HepG2 (cell line): ENCODE data around the gene TP53BP2. TPM values are rescaled to one million over a fixed set of nuclear protein-coding genes. Genes with fewer than 3 reads are reported as not detected.

Source experiments
- ATAC-seq: fragments of 200-7000 bp; cut with Tn5 transposase; 3 replicates; pipeline ENCODE4 v1.9.1; 2020; ENCODE audit warnings: mild to moderate bottlenecking, moderate library complexity
- BruUV-seq: library from RNA; stranded (reverse); fragments of 400-500 nt; replicated peaks from 2 replicates; lab custom pipeline; 2021; lab: Mats Ljungman, UMichigan
- CTCF ChIA-PET: fragments of 300-600 bp; formaldehyde crosslinking; extraction: SDS; loops from one replicate; lab custom pipeline; 2021; ENCODE audit warnings: low total read pairs, inconsistent platforms, low intra/inter-chr PET ratio; lab: Yijun Ruan, JAX
- POLR2A ChIA-PET: fragments of 350-600 bp; sonication (Branson Sonifier 250); formaldehyde crosslinking; loops from one replicate; lab custom pipeline; 2020; ENCODE audit warnings: antibody characterized with exemption, inconsistent platforms; lab: Yijun Ruan, JAX
- DNase-seq: peaks from one replicate; pipeline ENCODE4 v3.0.0-alpha.2; 2015; ENCODE audit warnings: low spot score
- FAIRE-seq: peaks from 3 replicates; lab custom pipeline; 2011; peaks lifted over from hg19 to GRCh38; lab: Jason Lieb, UNC
- H2AFZ ChIP-seq: one replicate; pipeline ENCODE4 v1.6.1; 2011; ENCODE audit warnings: low read length, inconsistent platforms
- H3K27ac ChIP-seq: fragments of 300-600 bp; 3 replicates; pipeline ENCODE4 v1.8.0; 2011; ENCODE audit warnings: mixed run types, mild to moderate bottlenecking, mixed read lengths, low read length, inconsistent platforms; ENCODE audit not compliant: insufficient read depth; ENCODE audit errors: extremely low read length
- H3K27me3 ChIP-seq, 2 experiments: fragments of 200-600 bp in 1 of 2; 2 replicates in 1 of 2; 3 replicates in 1 of 2; pipeline versions ENCODE4 v1.6.0 to v1.8.0; 2011; ENCODE audit warnings: low read length in 2 of 2, mild to moderate bottlenecking in 2 of 2, moderate library complexity in 2 of 2, inconsistent platforms in 1 of 2; ENCODE audit not compliant: insufficient read depth in 2 of 2, control insufficient read depth in 1 of 2
- H3K36me3 ChIP-seq, 2 experiments: fragments of 200-600 bp in 1 of 2; replicated peaks in 1 of 2; 2 replicates in 1 of 2; 3 replicates in 1 of 2; pipeline versions ENCODE4 v1.5.1 to v1.8.0; 2011; ENCODE audit warnings: low read length in 2 of 2, inconsistent platforms in 1 of 2; ENCODE audit not compliant: insufficient read depth in 2 of 2, control insufficient read depth in 1 of 2
- H3K4me1 ChIP-seq: 2 replicates; pipeline ENCODE4 v1.5.1; 2012; ENCODE audit warnings: low read length, inconsistent platforms; ENCODE audit not compliant: insufficient read depth
- H3K4me2 ChIP-seq: 2 replicates; pipeline ENCODE4 v1.6.0; 2011; ENCODE audit warnings: low read depth, low read length, inconsistent platforms
- H3K4me3 ChIP-seq, 3 experiments: fragments of 200-600 bp in 1 of 3; sonication (generic), shearing (Covaris generic) in 1 of 3; replicated peaks in 1 of 3; 2 replicates each; pipeline ENCODE4 v1.5.1; 2011 to 2016; ENCODE audit warnings: low read length in 3 of 3, inconsistent platforms in 2 of 3, low read depth in 2 of 3, mild to moderate bottlenecking in 2 of 3, control low read depth in 1 of 3, mixed read lengths in 1 of 3; ENCODE audit not compliant: insufficient read depth in 1 of 3
- H3K79me2 ChIP-seq: one replicate; pipeline ENCODE4 v1.6.1; 2011; ENCODE audit warnings: low read length, inconsistent platforms; ENCODE audit not compliant: insufficient read depth
- H3K9ac ChIP-seq: 2 replicates; pipeline ENCODE4 v1.6.0; 2011; ENCODE audit warnings: mild to moderate bottlenecking, low read depth, low read length, inconsistent platforms; ENCODE audit not compliant: insufficient read depth
- H3K9me3 ChIP-seq: 2 replicates; pipeline ENCODE4 v1.5.1; 2012; ENCODE audit warnings: mild to moderate bottlenecking, low read length
- H4K20me1 ChIP-seq: 2 replicates; pipeline ENCODE4 v1.6.0; 2011; ENCODE audit warnings: inconsistent platforms, mild to moderate bottlenecking, low read length, moderate library complexity; ENCODE audit not compliant: insufficient read depth
- ASH2L ChIP-seq: fragments of 300-600, 200-600 bp; sonication (generic); IDR thresholded peaks from 2 replicates; pipeline ENCODE4 v1.7.0; 2017; ENCODE audit warnings: low read depth, mild to moderate bottlenecking, moderate library complexity, mixed read lengths, low read length; ENCODE audit not compliant: insufficient read length
- BHLHE40 ChIP-seq: IDR thresholded peaks from 2 replicates; pipeline ENCODE4 v1.6.1; 2011; ENCODE audit warnings: low read length, improper control_type of control experiment
- BRCA1 ChIP-seq: sonication (generic); formaldehyde crosslinking; IDR thresholded peaks from 2 replicates; pipeline ENCODE4 v1.4.0; 2020; ENCODE audit warnings: missing genetic modification reagents
- GTF3A ChIP-seq: sonication (generic); formaldehyde crosslinking; conservative IDR thresholded peaks from 2 replicates; pipeline ENCODE4 v1.4.0; 2020; ENCODE audit warnings: mild to moderate bottlenecking, missing genetic modification reagents
- HDAC1 ChIP-seq: sonication (generic); formaldehyde crosslinking; IDR thresholded peaks from 2 replicates; pipeline ENCODE4 v1.5.1; 2020; ENCODE audit warnings: mild to moderate bottlenecking, missing genetic modification reagents
- MTERF4 ChIP-seq: sonication (generic); formaldehyde crosslinking; IDR thresholded peaks from 2 replicates; pipeline ENCODE4 v1.8.0; 2023; ENCODE audit warnings: mild to moderate bottlenecking, missing genetic modification reagents
- ZBTB7B ChIP-seq: sonication (generic); formaldehyde crosslinking; IDR thresholded peaks from 2 replicates; pipeline ENCODE4 v1.4.0; 2020; ENCODE audit warnings: missing genetic modification reagents
- ZNF205 ChIP-seq: IDR thresholded peaks from 2 replicates; pipeline ENCODE4 v1.6.1; 2018; ENCODE audit warnings: missing biosample characterization, missing genetic modification reagents
- ZNF230 ChIP-seq: sonication (generic); formaldehyde crosslinking; IDR thresholded peaks from 2 replicates; pipeline ENCODE4 v1.4.0; 2020; ENCODE audit warnings: mild to moderate bottlenecking, missing genetic modification reagents
- ZNF674 ChIP-seq: sonication (generic); formaldehyde crosslinking; IDR thresholded peaks from 2 replicates; pipeline ENCODE4 v1.5.0; 2020; ENCODE audit warnings: low read depth, mild to moderate bottlenecking, missing genetic modification reagents
- WGBS: methylation state at CpG from one replicate; pipeline ENCODE4 v1.1.6; 2017; ENCODE audit warnings: low lambda C conversion rate; 5-methylcytosine and 5-hydroxymethylcytosine counted together
- in situ Hi-C: cut with HindIII; loops from 2 replicates; pipeline ENCODE4 v1.10.0; 2017; ENCODE audit warnings: low pct_unique_long_range_greater_than_20kb; ENCODE audit not compliant: extremely low pct_ligation_motif_present
- intact Hi-C: fragments of 100-400 bp; cut with micrococcal nuclease; formaldehyde crosslinking; loops from one replicate; pipeline ENCODE4 v1.10.0; 2022; ENCODE audit not compliant: unreplicated experiment
- polyA plus RNA-seq, 8 experiments: library from polyadenylated mRNA; depleted of rRNA in 3 of 8; stranded (reverse) in 7 of 8; unstranded in 1 of 8; fragments of >200 nt; fragmentation: Illumina TruSeq in 4 of 8; extraction: Trizol in 4 of 8; gene quantifications; 2 replicates each; pipeline versions ENCODE4 v1.2.1 to v1.2.3, GENCODE V29; 2011 to 2016; ENCODE audit warnings: low read depth in 4 of 8, missing spikeins in 1 of 8, mixed read lengths in 1 of 8; ENCODE audit not compliant: insufficient read depth in 1 of 8
- total RNA-seq, 5 experiments: library from RNA; depleted of rRNA; stranded (reverse); fragments of >200 nt; fragmentation: Illumina TruSeq; extraction: Trizol; gene quantifications; 2 replicates each; pipeline ENCODE4 v1.2.3, GENCODE V29; 2016; ENCODE audit warnings: low read depth in 1 of 5

TP53BP2 gene
- total and polyA plus RNA-seq, 2 of the 13 experiments (the other 11 are each of a cell fraction or from before 2014, with no cell fraction given) = 10.0 to 14.0 TPM

GRCh38 chr1:223784541-223784940 is 61.2 kb downstream of the TP53BP2 start (continued):
- TF ChIP-seq HDAC1 (CRISPR knock-in tag) (no peak), MTERF4 (CRISPR knock-in tag) (no peak), GTF3A (CRISPR knock-in tag) (no peak), ASH2L (no peak), BHLHE40 (no peak), ZNF674 (CRISPR knock-in tag) (no peak)

DNA sequence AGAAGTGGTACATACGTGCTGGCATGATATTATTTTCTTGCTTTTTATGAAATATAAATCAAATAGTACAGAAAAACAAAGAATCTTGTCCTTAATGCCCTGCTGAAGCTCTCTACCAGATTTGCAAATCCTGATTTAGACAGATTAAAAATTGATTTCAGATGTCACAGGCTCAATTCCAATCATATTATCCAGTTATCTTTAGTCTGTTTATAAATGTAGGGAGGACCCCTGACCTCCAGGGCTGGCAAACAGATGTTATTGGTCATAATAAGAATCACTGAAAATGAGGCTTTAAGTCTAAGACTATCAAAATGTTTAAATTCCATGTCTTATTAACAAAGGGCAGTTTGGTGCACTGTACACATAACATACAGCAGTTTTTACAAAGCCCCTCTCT is 62.1 kb downstream of the TP53BP2 start:
- Histone ChIP-seq H3K4me1 (peaks cover 8% of the 10 kb centered on the region), H3K9ac (no peak overlapping the region), H3K4me2 (no peak overlapping the region), H3K27ac (no peak overlapping the region), H3K36me3 (peaks cover 2 to 40% of the 10 kb centered on the region in 2 experiments; a peak in 3 of 5 replicates), H4K20me1 (no peaks in the 10 kb centered on the region), H2AFZ (no peak overlapping the region), H3K79me2 (no peaks in the 10 kb centered on the region), H3K27me3 (no peaks in the 10 kb centered on the region), H3K9me3 (no peaks in the 10 kb centered on the region), H3K4me3 (no peak overlapping the region)
- ChIA-PET POLR2A (no interaction called here), CTCF (no interaction called here)
- no TSS peak for BruUV-seq
- no peak for ATAC-seq
- TF ChIP-seq ZBTB7B (CRISPR knock-in tag) = no peak
- no peak for TF ChIP-seq ZNF205 (CRISPR knock-in tag)
- TF ChIP-seq ZNF230 (CRISPR knock-in tag) = no peak
- no peak for TF ChIP-seq BRCA1 (CRISPR knock-in tag)
- intact Hi-C loops (no loop called here), in situ Hi-C loops (no loop called here)
- WGBS = 100% methylated on average over 1 of the region's 1 CpG
- no peak for DNase-seq
- FAIRE-seq = no peak
